Measurements from ENCODE around the gene ENPP1.

DNA sequence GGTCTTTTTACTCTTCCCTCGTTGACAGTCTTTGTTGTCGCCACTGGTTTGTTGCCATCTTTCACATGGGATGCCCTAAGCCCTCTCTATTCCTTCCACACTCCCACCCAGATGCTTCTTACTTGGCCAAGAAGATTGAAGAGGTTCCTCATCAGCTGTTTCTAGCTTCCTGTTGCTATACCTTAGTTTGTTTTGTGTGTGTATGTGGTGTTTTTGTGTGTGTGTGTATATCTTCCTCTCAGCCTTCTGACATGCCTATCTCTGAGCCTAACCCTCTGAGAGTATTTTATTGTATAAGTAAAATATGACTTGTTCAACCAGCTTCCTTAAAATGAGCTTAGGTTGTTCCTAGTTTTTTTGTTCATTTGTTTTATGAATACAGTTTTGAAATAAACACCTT lies 35.9 kb downstream of the ENPP1 start:
- TF ChIP-seq, protein P1, sequence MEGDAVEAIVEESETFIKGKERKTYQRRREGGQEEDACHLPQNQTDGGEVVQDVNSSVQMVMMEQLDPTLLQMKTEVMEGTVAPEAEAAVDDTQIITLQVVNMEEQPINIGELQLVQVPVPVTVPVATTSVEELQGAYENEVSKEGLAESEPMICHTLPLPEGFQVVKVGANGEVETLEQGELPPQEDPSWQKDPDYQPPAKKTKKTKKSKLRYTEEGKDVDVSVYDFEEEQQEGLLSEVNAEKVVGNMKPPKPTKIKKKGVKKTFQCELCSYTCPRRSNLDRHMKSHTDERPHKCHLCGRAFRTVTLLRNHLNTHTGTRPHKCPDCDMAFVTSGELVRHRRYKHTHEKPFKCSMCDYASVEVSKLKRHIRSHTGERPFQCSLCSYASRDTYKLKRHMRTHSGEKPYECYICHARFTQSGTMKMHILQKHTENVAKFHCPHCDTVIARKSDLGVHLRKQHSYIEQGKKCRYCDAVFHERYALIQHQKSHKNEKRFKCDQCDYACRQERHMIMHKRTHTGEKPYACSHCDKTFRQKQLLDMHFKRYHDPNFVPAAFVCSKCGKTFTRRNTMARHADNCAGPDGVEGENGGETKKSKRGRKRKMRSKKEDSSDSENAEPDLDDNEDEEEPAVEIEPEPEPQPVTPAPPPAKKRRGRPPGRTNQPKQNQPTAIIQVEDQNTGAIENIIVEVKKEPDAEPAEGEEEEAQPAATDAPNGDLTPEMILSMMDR (conservative IDR thresholded peaks at IDR 0.05 in 1 of 2, IDR thresholded peaks at IDR 0.05 in 1 of 2; ENCODE audit: low read depth in 1 of 2, low read length in 2 of 2), result no peak
- no peak for TF ChIP-seq EZH2 (IDR thresholded peaks at IDR 0.05; ENCODE audit: low read length, missing control alignments)
